Stimulated activated CD4-positive, alpha-beta T cell treated with anti-CD3 and anti-CD28 coated beads, Interleukin-15, amount 100 ng/mL, for 1 hour (primary cell): ENCODE data around the gene C2orf72.
"Not testable (repeated sequence)": the region's sequence is repeated elsewhere in the genome, so short reads cannot be mapped to it uniquely, and the experiment has no call there.

ENCODE experiments used
- DNase-seq, 2 donors: peaks; one replicate each; pipeline ENCODE4 v3.0.0-alpha.2; 2020; ENCODE audit warnings: low read depth in 1 of 2, low spot score in 1 of 2

The C2orf72 gene

GRCh38 chr2:231037202-231037730, at the start of gene C2orf72:
C2orf72 (plus strand) TSS chr2:231037523; CDS start chr2:231037566, 43 bp downstream.
- DNase-seq: no peak

- DNase-seq: no peak
These were observed 47.6 kb upstream of the C2orf72 start for GRCh38 chr2:230989731-230990130.

- no peak for DNase-seq
These were observed 47.0 kb upstream of the C2orf72 start for GRCh38 chr2:230990131-230990898.

- no peak for DNase-seq
These were observed 46.5 kb upstream of the C2orf72 start for GRCh38 chr2:230990899-230991150.

- DNase-seq: no peak
These were observed 45.7 kb upstream of the C2orf72 start for GRCh38 chr2:230991598-230991997.

GRCh38 chr2:230995821-230996220, 41.5 kb upstream of the C2orf72 start, which contains the start of gene SPATA3:
SPATA3 (plus strand) TSS chr2:230996121; CDS start chr2:230996234, 113 bp downstream.
- DNase-seq: no peak

- no peak for DNase-seq
These were observed 40.7 kb upstream of the C2orf72 start for GRCh38 chr2:230996661-230997060.

- DNase-seq: no peak
These were observed 38.4 kb upstream of the C2orf72 start for GRCh38 chr2:230998882-230999281.

GRCh38 chr2:230999477-230999876, 37.8 kb upstream of the C2orf72 start:
- DNase-seq: no peak

GRCh38 chr2:231000211-231000904, 37.0 kb upstream of the C2orf72 start:
- DNase-seq: no peak

GRCh38 chr2:231001036-231001435, 36.3 kb upstream of the C2orf72 start:
- no peak for DNase-seq

- no peak for DNase-seq
These were observed 35.4 kb upstream of the C2orf72 start for GRCh38 chr2:231001921-231002320.

- no peak for DNase-seq
These were observed 34.7 kb upstream of the C2orf72 start for GRCh38 chr2:231002641-231003040.

- no peak for DNase-seq
These were observed 34.1 kb upstream of the C2orf72 start for GRCh38 chr2:231003186-231003585.

- not testable (repeated sequence) for DNase-seq
These were observed 32.4 kb upstream of the C2orf72 start for GRCh38 chr2:231004930-231005329.

GRCh38 chr2:231007286-231008098, 29.8 kb upstream of the C2orf72 start:
- DNase-seq: no peak

GRCh38 chr2:231008131-231008530, 29.2 kb upstream of the C2orf72 start:
- DNase-seq: no peak

- DNase-seq: no peak
These were observed 27.9 kb upstream of the C2orf72 start for GRCh38 chr2:231009236-231009919.

- DNase-seq: no peak
These were observed 27.1 kb upstream of the C2orf72 start for GRCh38 chr2:231010201-231010730.

- no peak for DNase-seq
These were observed 25.8 kb upstream of the C2orf72 start for GRCh38 chr2:231011526-231011925.

- DNase-seq: no peak
These were observed 24.9 kb upstream of the C2orf72 start for GRCh38 chr2:231012463-231012862.
